Lower leg skin (tissue), 4 donors: ENCODE data around the gene EEF2K. TPM values are rescaled to one million over a fixed set of nuclear protein-coding genes. Genes with fewer than 3 reads are reported as not detected.

Experiments used
- DNase-seq, 2 donors: peaks; one replicate each; pipeline ENCODE4 v3.0.0-alpha.2; 2019; ENCODE audit warnings: low spot score in 2 of 2
- H3K4me3 ChIP-seq: fragments of 200-600 bp; sonication (generic); 2 replicates; pipeline ENCODE4 v1.5.1; 2017; ENCODE audit warnings: mild to moderate bottlenecking, low read depth; ENCODE audit not compliant: poor library complexity, severe bottlenecking
- CTCF ChIP-seq, 3 donors: fragments of 450-650 bp; IDR thresholded peaks; one replicate each; pipeline ENCODE4 v1.5.1; 2016; ENCODE audit warnings: antibody characterized with exemption in 3 of 3, mild to moderate bottlenecking in 3 of 3, moderate library complexity in 2 of 3
- POLR2A ChIP-seq, 2 donors: fragments of 450-650 bp; IDR thresholded peaks; one replicate each; pipeline ENCODE4 v1.6.1; 2016 to 2017; ENCODE audit warnings: antibody characterized with exemption in 2 of 2, mild to moderate bottlenecking in 1 of 2, moderate library complexity in 1 of 2
- WGBS, 2 donors: methylation state at CpG; one replicate each; pipeline ENCODE4 v1.1.5; 2018; 5-methylcytosine and 5-hydroxymethylcytosine counted together
- intact Hi-C: fragments of 100-400 bp; cut with DNase I; formaldehyde crosslinking; loops from one replicate; pipeline ENCODE4 v1.15.0; 2023; ENCODE audit warnings: low total_unique reads
- total RNA-seq, 4 donors: library from RNA; depleted of rRNA; stranded (reverse); fragments of >200 nt; gene quantifications; one replicate each; pipeline ENCODE4 v1.1.0, GENCODE V29; 2016

EEF2K gene
- total RNA-seq, 4 donors from 2014 or later = 47.8 to 112 (median 73.2) TPM

- H3K4me3 ChIP-seq = no peak overlapping the region
- no peak for TF ChIP-seq POLR2A (IDR thresholded peaks at IDR 0.05)
- no peak for TF ChIP-seq CTCF (IDR thresholded peaks at IDR 0.05)
- no peak for DNase-seq
- 80 to 81% methylated on average over 2 of the region's 2 CpGs for WGBS, 2 donors
- intact Hi-C loops = loop anchor here (10.0 kb wide), 1 partner anchor 74 kb away; no protein-coding TSS in a partner anchor
Observed at GRCh38 chr16:22210854-22211253, 4.8 kb downstream of the EEF2K start.

- intact Hi-C loops = loop anchor here (10.0 kb wide), 1 partner anchor 72 kb away; no protein-coding TSS in a partner anchor
- 71 to 79% methylated on average over 4 of the region's 4 CpGs for WGBS, 2 donors
Observed at GRCh38 chr16:22213236-22213635, 7.2 kb downstream of the EEF2K start.

DNA sequence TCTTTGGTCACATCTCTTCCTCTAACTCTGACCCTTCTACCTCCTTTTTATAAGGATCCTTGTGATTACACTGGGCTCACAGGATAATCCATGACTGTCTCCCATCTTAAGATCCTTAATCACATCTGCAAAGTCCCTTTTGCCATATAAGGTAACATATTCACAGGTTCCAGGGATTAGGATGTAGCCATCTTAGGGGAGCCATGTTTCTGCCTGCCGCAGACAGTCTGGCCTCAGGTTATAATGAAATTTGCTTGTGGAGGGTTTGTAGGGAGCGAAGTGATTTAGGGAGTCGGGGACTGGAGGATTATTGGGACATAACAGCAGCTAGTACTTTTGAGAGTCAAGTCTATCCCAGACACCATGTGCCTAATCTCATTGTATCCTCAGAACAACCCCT, 7.7 kb downstream of the EEF2K start:
- TF ChIP-seq POLR2A (IDR thresholded peaks at IDR 0.05) = no peak
- TF ChIP-seq CTCF (IDR thresholded peaks at IDR 0.05) = no peak
- no peak for DNase-seq
- WGBS, 2 donors = 95% methylated on average over 3 of the region's 3 CpGs
- intact Hi-C loops = loop anchor here (10.0 kb wide), 1 partner anchor 71 kb away; no protein-coding TSS in a partner anchor
- no peak overlapping the region for H3K4me3 ChIP-seq

More at GRCh38 chr16:22213236-22213635, 7.2 kb downstream of the EEF2K start:
- H3K4me3 ChIP-seq = no peak overlapping the region
- no peak for DNase-seq
- TF ChIP-seq CTCF (IDR thresholded peaks at IDR 0.05) (no peak), POLR2A (IDR thresholded peaks at IDR 0.05) (no peak)

- 48 to 92% methylated on average over 2 of the region's 2 CpGs for WGBS, 2 donors
- intact Hi-C loops = loop anchor here (10.0 kb wide), 1 partner anchor 70 kb away; no protein-coding TSS in a partner anchor
Observed at GRCh38 chr16:22214402-22214801, 8.3 kb downstream of the EEF2K start.

GRCh38 chr16:22214889-22215288, 8.8 kb downstream of the EEF2K start:
- intact Hi-C loops = loop anchor here (10.0 kb wide), 1 partner anchor 70 kb away; no protein-coding TSS in a partner anchor

More at GRCh38 chr16:22214402-22214801, 8.3 kb downstream of the EEF2K start:
- H3K4me3 ChIP-seq = no peak overlapping the region
- no peak for TF ChIP-seq CTCF (IDR thresholded peaks at IDR 0.05)
- no peak for TF ChIP-seq POLR2A (IDR thresholded peaks at IDR 0.05)
- no peak for DNase-seq

More at GRCh38 chr16:22214889-22215288, 8.8 kb downstream of the EEF2K start:
- H3K4me3 ChIP-seq = no peak overlapping the region
- no peak for TF ChIP-seq POLR2A (IDR thresholded peaks at IDR 0.05)
- TF ChIP-seq CTCF (IDR thresholded peaks at IDR 0.05) = no peak
- no peak for DNase-seq
- 78 to 87% methylated on average over 3 of the region's 3 CpGs for WGBS, 2 donors
